Parathyroid adenoma (tissue), 2 donors: ENCODE results near the gene HIGD2B.
A peak's percentile ranks its signal among the peaks of the same experiment; 100 is the strongest.

Source experiments
- H2AFZ ChIP-seq: fragments of 300-600 bp; sonication (generic); one replicate; pipeline ENCODE4 v1.7.0; 2017; ENCODE audit warnings: antibody characterized with exemption, mild to moderate bottlenecking
- H3K27ac ChIP-seq: fragments of 300-600 bp; sonication (generic); one replicate; pipeline ENCODE4 v1.7.0; 2017
- H3K27me3 ChIP-seq: fragments of 300-600 bp; sonication (generic); one replicate; pipeline ENCODE4 v1.7.0; 2017; ENCODE audit warnings: low read length; ENCODE audit not compliant: control insufficient read depth, insufficient read depth
- H3K36me3 ChIP-seq: fragments of 300-600 bp; sonication (generic); one replicate; pipeline ENCODE4 v1.7.0; 2017; ENCODE audit warnings: low read length; ENCODE audit not compliant: control insufficient read depth, insufficient read depth
- H3K4me1 ChIP-seq: fragments of 300-600 bp; sonication (generic); one replicate; pipeline ENCODE4 v1.7.0; 2017; ENCODE audit warnings: control low read depth
- H3K4me2 ChIP-seq: fragments of 300-600 bp; sonication (generic); one replicate; pipeline ENCODE4 v1.7.0; 2017; ENCODE audit warnings: low read length
- H3K4me3 ChIP-seq: fragments of 300-600 bp; sonication (generic); one replicate; pipeline ENCODE4 v1.7.0; 2017; ENCODE audit warnings: low read depth, low read length
- H3K79me2 ChIP-seq: fragments of 300-600 bp; sonication (generic); one replicate; pipeline ENCODE4 v1.7.0; 2017; ENCODE audit warnings: control low read depth
- H3K9ac ChIP-seq: fragments of 300-600 bp; sonication (generic); one replicate; pipeline ENCODE4 v1.7.0; 2017; ENCODE audit warnings: mild to moderate bottlenecking
- H3K9me3 ChIP-seq: fragments of 300-600 bp; sonication (generic); one replicate; pipeline ENCODE4 v1.7.0; 2017; ENCODE audit warnings: low read length; ENCODE audit not compliant: control insufficient read depth
- TF ChIP-seq, protein P1 (sequence below): fragments of 300-600 bp; sonication (generic); IDR thresholded peaks from one replicate; pipeline ENCODE4 v1.7.0; 2017; ENCODE audit warnings: antibody characterized with exemption, mild to moderate bottlenecking
- donor health status: primary hyperparathyroidism.

HIGD2B gene

GRCh38 chr15:72698938-72699337, 13.0 kb upstream of the HIGD2B start:
- Histone ChIP-seq H3K27me3 (no peaks in the 10 kb centered on the region), H3K4me2 (no peak overlapping the region), H3K4me3 (no peak overlapping the region), H3K9me3 (no peaks in the 10 kb centered on the region), H3K36me3 (no peaks in the 10 kb centered on the region), H3K79me2 (no peaks in the 10 kb centered on the region), H3K9ac (no peak overlapping the region), H2AFZ (no peak overlapping the region), H3K4me1 (no peaks in the 10 kb centered on the region), H3K27ac (no peak overlapping the region)
- TF ChIP-seq, protein P1, sequence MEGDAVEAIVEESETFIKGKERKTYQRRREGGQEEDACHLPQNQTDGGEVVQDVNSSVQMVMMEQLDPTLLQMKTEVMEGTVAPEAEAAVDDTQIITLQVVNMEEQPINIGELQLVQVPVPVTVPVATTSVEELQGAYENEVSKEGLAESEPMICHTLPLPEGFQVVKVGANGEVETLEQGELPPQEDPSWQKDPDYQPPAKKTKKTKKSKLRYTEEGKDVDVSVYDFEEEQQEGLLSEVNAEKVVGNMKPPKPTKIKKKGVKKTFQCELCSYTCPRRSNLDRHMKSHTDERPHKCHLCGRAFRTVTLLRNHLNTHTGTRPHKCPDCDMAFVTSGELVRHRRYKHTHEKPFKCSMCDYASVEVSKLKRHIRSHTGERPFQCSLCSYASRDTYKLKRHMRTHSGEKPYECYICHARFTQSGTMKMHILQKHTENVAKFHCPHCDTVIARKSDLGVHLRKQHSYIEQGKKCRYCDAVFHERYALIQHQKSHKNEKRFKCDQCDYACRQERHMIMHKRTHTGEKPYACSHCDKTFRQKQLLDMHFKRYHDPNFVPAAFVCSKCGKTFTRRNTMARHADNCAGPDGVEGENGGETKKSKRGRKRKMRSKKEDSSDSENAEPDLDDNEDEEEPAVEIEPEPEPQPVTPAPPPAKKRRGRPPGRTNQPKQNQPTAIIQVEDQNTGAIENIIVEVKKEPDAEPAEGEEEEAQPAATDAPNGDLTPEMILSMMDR, result no peak

- Histone ChIP-seq H2AFZ (no peak overlapping the region), H3K36me3 (no peaks in the 10 kb centered on the region), H3K4me2 (no peak overlapping the region), H3K27ac (no peak overlapping the region), H3K9ac (no peak overlapping the region), H3K79me2 (no peaks in the 10 kb centered on the region), H3K27me3 (no peaks in the 10 kb centered on the region), H3K4me3 (no peak overlapping the region), H3K9me3 (no peaks in the 10 kb centered on the region), H3K4me1 (no peaks in the 10 kb centered on the region)
- TF ChIP-seq, protein P1, result no peak
Observed at GRCh38 chr15:72690938-72691337, 5.0 kb upstream of the HIGD2B start.

- no peaks in the 10 kb centered on the region for H3K27me3 ChIP-seq
- H3K36me3 ChIP-seq, result no peaks in the 10 kb centered on the region
- no peak overlapping the region for H3K4me2 ChIP-seq
- no peak overlapping the region for H2AFZ ChIP-seq
- no peaks in the 10 kb centered on the region for H3K4me1 ChIP-seq
- no peaks in the 10 kb centered on the region for H3K9me3 ChIP-seq
- TF ChIP-seq, protein P1, result no peak
- H3K27ac ChIP-seq, result no peak overlapping the region
- no peak overlapping the region for H3K9ac ChIP-seq
- H3K4me3 ChIP-seq, result no peak overlapping the region
- H3K79me2 ChIP-seq, result no peaks in the 10 kb centered on the region
Observed at GRCh38 chr15:72688697-72689096, 2.7 kb upstream of the HIGD2B start.

GRCh38 chr15:72685301-72685924, 569 bp downstream of the HIGD2B start:
- peak overlapping the region; percentile 78 for H2AFZ ChIP-seq

More at GRCh38 chr15:72685301-72685924, 569 bp downstream of the HIGD2B start:
- Histone ChIP-seq H3K4me3 (peak overlapping the region; percentile 85), H3K4me2 (peak overlapping the region; percentile 89), H3K9me3 (no peaks in the 10 kb centered on the region), H3K9ac (no peak overlapping the region), H3K36me3 (no peaks in the 10 kb centered on the region), H3K27me3 (no peaks in the 10 kb centered on the region), H3K27ac (peak overlapping the region; percentile 74), H3K4me1 (no peaks in the 10 kb centered on the region), H3K79me2 (no peaks in the 10 kb centered on the region)
- TF ChIP-seq, protein P1, result no peak
